H1 (cell line): ENCODE results near the gene CTIF. TPM values are rescaled to one million over a fixed set of nuclear protein-coding genes. Genes with fewer than 3 reads are reported as not detected.

Source experiments
- HDAC6 ChIP-seq: IDR thresholded peaks from one replicate; pipeline ENCODE4 v1.7.1; 2012; ENCODE audit warnings: low read depth, mild to moderate bottlenecking, inconsistent platforms, low read length, moderate library complexity
- polyA plus RNA-seq, 7 experiments: library from polyadenylated mRNA; depleted of rRNA in 3 of 7; stranded (reverse) in 5 of 7; unstranded in 2 of 7; fragments of >200 nt in 5 of 7; fragments of 200-250 nt in 2 of 7; gene quantifications; 1 replicate in 5 of 7; 2 replicates in 1 of 7; 4 replicates in 1 of 7; pipeline versions ENCODE4 v1.2.1 to v1.2.3, GENCODE V29; 2011 to 2013; ENCODE audit warnings: missing spikeins in 2 of 7, mixed read lengths in 2 of 7
- total RNA-seq: library from RNA; stranded (reverse); fragmentation: NEBNext Ultra II Directional; extraction: Animal tissue kit (Norgen Biotek cat#: 25700); gene quantifications from 2 replicates; pipeline ENCODE4 v1.2.1, GENCODE V29; 2021

CTIF gene
- total and polyA plus RNA-seq, 2 of the 8 experiments (the other 6 are each of a cell fraction or from before 2014, with no cell fraction given), result 9.0 to 17.8 TPM

- no peak for TF ChIP-seq HDAC6
These were observed 10.1 kb downstream of the CTIF start (continued) for GRCh38 chr18:48548921-48549320.
